Thoracic aorta (tissue), 2 donors: ENCODE measurements around the gene TPM2. TPM values are rescaled to one million over a fixed set of nuclear protein-coding genes. Genes with fewer than 3 reads are reported as not detected.

Source experiments
- ATAC-seq: fragments of 150-250 bp; one replicate; pipeline ENCODE4 v1.8.0; 2017; ENCODE audit warnings: low read depth; ENCODE audit not compliant: insufficient number of reproducible peaks, low FRiP score
- DNase-seq: peaks from one replicate; pipeline ENCODE4 v3.0.0-alpha.2; 2020; ENCODE audit warnings: low spot score
- H3K27ac ChIP-seq, 2 donors: fragments of 200-600 bp; sonication (generic); 1 replicate in 1 of 2; 2 replicates in 1 of 2; pipeline ENCODE4 v1.5.1; 2016; ENCODE audit warnings: mild to moderate bottlenecking in 2 of 2, moderate library complexity in 2 of 2
- H3K27me3 ChIP-seq: fragments of 200-600 bp; sonication (generic); replicated peaks from 2 replicates; pipeline ENCODE4 v1.6.0; 2016; ENCODE audit warnings: mild to moderate bottlenecking; ENCODE audit not compliant: insufficient read depth
- H3K36me3 ChIP-seq: fragments of 200-600 bp; sonication (generic); one replicate; pipeline ENCODE4 v1.5.1; 2016
- H3K4me1 ChIP-seq, 2 donors: fragments of 200-600 bp; sonication (generic); 1 replicate in 1 of 2; 2 replicates in 1 of 2; pipeline versions ENCODE4 v1.5.1 to v1.6.0; 2016; ENCODE audit warnings: low read depth in 2 of 2, mild to moderate bottlenecking in 1 of 2; ENCODE audit not compliant: control insufficient read depth in 1 of 2
- H3K4me3 ChIP-seq: fragments of 200-600 bp; sonication (generic); 2 replicates; pipeline ENCODE4 v1.5.1; 2016; ENCODE audit warnings: mild to moderate bottlenecking
- H3K9me3 ChIP-seq: fragments of 200-600 bp; sonication (generic); 2 replicates; pipeline ENCODE4 v1.5.1; 2016
- total RNA-seq, 2 donors: library from RNA; depleted of rRNA; stranded (reverse); fragments of >200 nt; gene quantifications; one replicate each; pipeline versions ENCODE4 v1.1.0 to v1.2.3, GENCODE V29; 2016
- TF ChIP-seq, protein P1 (sequence below): fragments of 200-600 bp; sonication (generic); IDR thresholded peaks from one replicate; pipeline ENCODE4 v1.5.1; 2019; ENCODE audit warnings: antibody characterized with exemption

The TPM2 gene
- total RNA-seq, 2 donors from 2014 or later, result 4,158 to 5,700 TPM

DNA sequence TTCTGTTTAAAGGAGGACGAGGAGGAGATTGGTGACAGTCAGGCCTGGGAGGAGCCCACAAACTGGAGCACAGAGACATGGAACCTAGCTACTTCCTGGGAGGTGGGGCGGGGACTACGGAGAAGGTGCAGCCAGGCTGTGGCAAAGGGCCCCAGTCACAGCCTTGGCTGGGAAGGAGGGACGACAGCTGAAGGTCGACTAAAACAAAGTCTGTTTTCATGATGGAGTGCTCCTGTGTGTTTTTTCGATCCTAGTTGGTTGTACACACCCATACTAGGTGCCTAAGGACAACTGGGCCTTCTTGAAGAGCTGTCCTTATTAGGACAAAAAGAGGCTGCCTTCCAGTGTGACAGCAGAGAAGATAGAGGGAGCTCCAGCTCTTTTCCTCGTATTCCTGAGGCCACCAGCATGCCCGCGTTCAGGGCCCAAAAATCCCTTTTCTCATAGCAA is 28.7 kb downstream of the TPM2 start:
- DNase-seq (no peak), ATAC-seq (no peak)
- TF ChIP-seq, protein P1, sequence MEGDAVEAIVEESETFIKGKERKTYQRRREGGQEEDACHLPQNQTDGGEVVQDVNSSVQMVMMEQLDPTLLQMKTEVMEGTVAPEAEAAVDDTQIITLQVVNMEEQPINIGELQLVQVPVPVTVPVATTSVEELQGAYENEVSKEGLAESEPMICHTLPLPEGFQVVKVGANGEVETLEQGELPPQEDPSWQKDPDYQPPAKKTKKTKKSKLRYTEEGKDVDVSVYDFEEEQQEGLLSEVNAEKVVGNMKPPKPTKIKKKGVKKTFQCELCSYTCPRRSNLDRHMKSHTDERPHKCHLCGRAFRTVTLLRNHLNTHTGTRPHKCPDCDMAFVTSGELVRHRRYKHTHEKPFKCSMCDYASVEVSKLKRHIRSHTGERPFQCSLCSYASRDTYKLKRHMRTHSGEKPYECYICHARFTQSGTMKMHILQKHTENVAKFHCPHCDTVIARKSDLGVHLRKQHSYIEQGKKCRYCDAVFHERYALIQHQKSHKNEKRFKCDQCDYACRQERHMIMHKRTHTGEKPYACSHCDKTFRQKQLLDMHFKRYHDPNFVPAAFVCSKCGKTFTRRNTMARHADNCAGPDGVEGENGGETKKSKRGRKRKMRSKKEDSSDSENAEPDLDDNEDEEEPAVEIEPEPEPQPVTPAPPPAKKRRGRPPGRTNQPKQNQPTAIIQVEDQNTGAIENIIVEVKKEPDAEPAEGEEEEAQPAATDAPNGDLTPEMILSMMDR, result peak; percentile 42
- Histone ChIP-seq H3K4me3 (peak overlapping the region; percentile 98), H3K4me1 (peaks cover 34 to 64% of the 10 kb centered on the region in 2 donors), H3K27me3 (no peaks in the 10 kb centered on the region), H3K36me3 (peaks cover 10% of the 10 kb centered on the region), H3K9me3 (no peaks in the 10 kb centered on the region), H3K27ac (peak overlapping the region; percentile 99)

DNA sequence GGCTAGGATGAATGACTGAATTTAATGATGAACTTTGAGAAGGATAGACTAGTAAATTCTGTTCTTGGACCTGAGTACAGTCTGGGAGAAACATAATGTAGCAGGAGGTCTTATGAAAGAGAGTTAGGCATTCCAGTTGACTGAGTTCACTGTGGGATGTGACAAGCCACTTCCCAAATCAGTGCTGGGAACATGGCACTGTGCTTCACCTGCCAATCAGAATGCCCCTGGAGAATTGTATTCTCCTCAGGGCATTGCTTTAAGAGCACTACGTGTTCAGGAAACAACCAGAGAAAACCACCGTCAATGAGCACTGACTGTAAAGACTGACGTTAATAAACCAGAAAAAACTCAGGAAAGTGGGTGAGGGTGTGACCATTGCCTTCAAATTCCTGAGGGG is 30.4 kb downstream of the TPM2 start:
- ATAC-seq (peak; percentile 66), DNase-seq (no peak)
- TF ChIP-seq, protein P1, result no peak
- Histone ChIP-seq H3K4me3 (peak overlapping the region; percentile 98), H3K27me3 (no peaks in the 10 kb centered on the region), H3K4me1 (peaks cover 22 to 53% of the 10 kb centered on the region in 2 donors), H3K27ac (peak overlapping the region; percentile 99), H3K36me3 (peaks cover 10% of the 10 kb centered on the region), H3K9me3 (no peaks in the 10 kb centered on the region)

DNA sequence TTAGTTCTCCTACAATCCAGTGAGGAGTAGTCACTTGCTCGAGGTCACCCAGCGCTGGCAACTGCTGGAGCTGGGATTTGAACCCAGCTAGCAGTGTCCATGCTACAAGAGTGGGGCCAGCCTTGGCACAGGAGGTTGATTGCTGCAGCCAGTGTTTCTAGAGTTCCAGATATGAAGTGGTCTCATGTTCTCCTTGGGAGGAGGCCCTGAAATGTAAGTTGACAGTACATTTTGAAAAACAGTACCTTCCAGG is 30.8 kb downstream of the TPM2 start:
- peaks cover 10% of the 10 kb centered on the region for H3K36me3 ChIP-seq
- DNase-seq (no peak), ATAC-seq (peak; percentile 10)
- H3K9me3 ChIP-seq, result no peaks in the 10 kb centered on the region
- H3K27ac ChIP-seq, result peak overlapping the region; percentile 99
- peak overlapping the region; percentile 98 for H3K4me3 ChIP-seq
- TF ChIP-seq, protein P1, result no peak
- H3K27me3 ChIP-seq, result no peaks in the 10 kb centered on the region
- peaks cover 22 to 48% of the 10 kb centered on the region in 2 donors for H3K4me1 ChIP-seq

DNA sequence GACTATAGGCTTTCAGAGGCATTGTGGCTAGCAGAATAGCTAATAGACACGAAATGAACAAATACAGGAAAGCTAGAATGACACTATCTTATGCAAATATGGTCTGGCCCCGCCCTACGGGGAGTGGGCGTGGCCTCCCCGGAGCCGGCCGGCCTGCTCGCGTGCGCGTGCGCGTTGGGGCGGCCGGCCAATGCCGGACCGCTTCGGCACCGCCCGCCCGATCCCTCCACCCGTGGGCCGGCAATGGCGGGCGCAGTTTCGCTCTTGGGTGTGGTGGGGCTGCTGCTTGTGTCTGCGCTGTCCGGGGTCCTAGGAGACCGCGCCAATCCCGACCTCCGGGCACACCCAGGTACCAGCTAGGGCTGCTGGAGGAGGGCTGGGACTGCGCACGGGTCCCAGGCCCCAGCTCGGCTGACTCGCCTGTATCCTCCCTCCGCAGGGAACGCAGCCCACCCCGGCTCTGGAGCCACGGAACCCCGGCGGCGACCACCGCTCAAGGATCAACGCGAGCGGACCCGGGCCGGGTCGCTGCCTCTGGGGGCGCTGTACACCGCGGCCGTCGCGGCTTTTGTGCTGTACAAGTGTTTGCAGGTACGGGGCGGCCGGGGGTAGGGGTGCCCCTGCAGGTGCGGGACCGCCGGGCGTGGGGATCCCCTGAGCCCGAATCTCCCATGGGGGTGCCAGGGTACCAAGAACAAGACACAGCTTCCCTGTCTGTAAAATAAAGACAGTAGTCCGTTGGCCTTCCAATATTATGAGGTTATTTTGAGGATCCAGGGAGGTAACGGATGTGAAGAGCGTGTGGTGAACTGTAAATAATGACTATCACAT is 31.4 kb downstream of the TPM2 start, which contains the start of gene CCDC107:
Gene CCDC107 (plus strand): TSS at position 156 of the 831 bp plus-strand sequence. CDS start 88 bp downstream, at position 244.
- Histone ChIP-seq H3K4me3 (peak within 1 kb of the TSS; percentile 98), H3K36me3 (peaks cover 10% of the 10 kb centered on the region), H3K9me3 (no peaks in the 10 kb centered on the region), H3K27me3 (no peaks in the 10 kb centered on the region), H3K4me1 (peaks cover 22 to 44% of the 10 kb centered on the region in 2 donors), H3K27ac (peak within 1 kb of the TSS; percentile 99)
- TF ChIP-seq, protein P1, result peak; percentile 47
- DNase-seq (no peak), ATAC-seq (peak; percentile 72)

DNA sequence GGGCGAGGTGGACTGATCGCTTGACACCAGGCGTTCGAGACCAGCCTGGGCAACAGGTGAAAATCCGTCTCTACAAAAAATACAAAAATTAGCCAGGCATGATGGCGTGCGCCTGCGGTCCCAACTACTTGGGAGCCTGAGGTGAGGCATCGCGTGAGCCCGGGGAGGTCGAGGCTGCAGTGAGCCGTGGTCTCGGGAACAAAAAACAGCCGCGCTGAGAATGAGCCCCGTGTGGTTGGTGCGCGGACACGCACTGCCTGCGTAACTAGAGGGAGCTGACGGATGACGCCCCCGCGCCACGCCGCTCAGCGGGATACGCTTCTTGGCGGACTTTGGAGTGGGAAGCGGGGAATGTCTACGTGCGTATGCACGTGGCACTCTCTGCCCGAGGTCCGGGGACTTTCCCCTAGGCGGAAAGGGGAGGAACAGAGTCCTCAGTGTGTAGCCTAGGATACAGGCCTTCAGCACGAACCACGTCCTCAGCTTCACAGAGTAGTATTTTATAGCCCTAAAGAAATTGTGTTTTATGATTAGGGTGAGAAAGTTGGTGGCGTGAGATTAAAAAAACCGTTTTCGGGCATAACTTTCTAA is 32.1 kb downstream of the TPM2 start, which contains the start of gene RMRP:
Gene RMRP (minus strand): TSS at position 474 of the 591 bp plus-strand sequence.
- H3K27ac ChIP-seq, result peak within 1 kb of the TSS; percentile 99
- H3K4me3 ChIP-seq, result peak within 1 kb of the TSS; percentile 98
- H3K36me3 ChIP-seq, result peaks cover 10% of the 10 kb centered on the region
- H3K9me3 ChIP-seq, result no peaks in the 10 kb centered on the region
- no peaks in the 10 kb centered on the region for H3K27me3 ChIP-seq
- ATAC-seq, result peak; percentile 89
- H3K4me1 ChIP-seq, result peaks cover 22 to 46% of the 10 kb centered on the region in 2 donors
- peak; percentile 88 for DNase-seq
- TF ChIP-seq, protein P1, result peak; percentile 57
